OCI-LY3 (cell line): Measurements from ENCODE around the gene SSTR1.

Experiments
- H2AFZ ChIP-seq: fragments of 200-600, 300-600 bp; shearing (Covaris generic); 2 replicates; pipeline ENCODE4 v1.6.0; 2014; ENCODE audit warnings: antibody characterized with exemption, low read depth, low read length
- H3K27ac ChIP-seq: fragments of 200-600, 300-600 bp; sonication (generic); 2 replicates; pipeline ENCODE4 v1.5.1; 2014; ENCODE audit warnings: mild to moderate bottlenecking, low read length, moderate library complexity, mixed read lengths
- H3K27me3 ChIP-seq: fragments of 200-600, 300-600 bp; sonication (generic); 2 replicates; pipeline ENCODE4 v1.6.1; 2014; ENCODE audit warnings: low read depth, low read length, mixed read lengths
- H3K36me3 ChIP-seq: fragments of 200-600, 300-600 bp; sonication (generic); replicated peaks from 2 replicates; pipeline ENCODE3; 2014; ENCODE audit warnings: low read depth, low read length, mixed read lengths
- H3K4me1 ChIP-seq: fragments of 300-600, 200-600 bp; sonication (generic); 2 replicates; pipeline ENCODE4 v1.6.1; 2014; ENCODE audit warnings: low read length, mixed read lengths
- H3K4me2 ChIP-seq: fragments of 200-600, 300-600 bp; sonication (generic); 2 replicates; pipeline ENCODE4 v1.6.1; 2014; ENCODE audit warnings: low read length, mixed read lengths
- H3K4me3 ChIP-seq: fragments of 300-600, 200-600 bp; sonication (generic); 2 replicates; pipeline ENCODE4 v1.5.1; 2014; ENCODE audit warnings: antibody characterized with exemption, mild to moderate bottlenecking, low read length, moderate library complexity
- H3K79me2 ChIP-seq: fragments of 300-600, 200-600 bp; shearing (Covaris generic); 2 replicates; pipeline ENCODE4 v1.6.1; 2014; ENCODE audit warnings: mild to moderate bottlenecking, low read length, mixed read lengths
- H3K9ac ChIP-seq: fragments of 300-600, 200-600 bp; shearing (Covaris generic); 2 replicates; pipeline ENCODE4 v1.6.0; 2014; ENCODE audit warnings: mild to moderate bottlenecking, low read length, moderate library complexity
- H3K9me3 ChIP-seq: fragments of 200-600, 300-600 bp; shearing (Covaris generic); 2 replicates; pipeline ENCODE4 v1.6.1; 2014; ENCODE audit warnings: low read length, mixed read lengths; ENCODE audit not compliant: insufficient read depth
- H4K20me1 ChIP-seq: fragments of 200-600, 300-600 bp; sonication (generic); 2 replicates; pipeline ENCODE4 v1.6.1; 2016; ENCODE audit warnings: low read length, mixed read lengths; ENCODE audit not compliant: insufficient read depth
- CTCF ChIP-seq: fragments of 200-600, 300-600 bp; sonication (generic); IDR thresholded peaks from 2 replicates; pipeline ENCODE4 v1.5.1; 2014; ENCODE audit warnings: antibody characterized with exemption, low read length, low read depth
- EZH2phosphoT487 ChIP-seq: fragments of 200-600 bp; shearing (Covaris generic); IDR thresholded peaks from 2 replicates; pipeline ENCODE4 v1.6.1; 2018; ENCODE audit warnings: antibody characterized with exemption, mixed run types, low read depth

The SSTR1 gene

GRCh38 chr14:38226366-38226765, 18.7 kb downstream of the SSTR1 start:
- Histone ChIP-seq H4K20me1 (no peaks in the 10 kb centered on the region), H3K36me3 (no peaks in the 10 kb centered on the region), H3K9me3 (no peaks in the 10 kb centered on the region), H3K9ac (no peak overlapping the region), H3K4me3 (no peak overlapping the region), H3K4me1 (no peaks in the 10 kb centered on the region), H2AFZ (no peak overlapping the region), H3K27ac (no peak overlapping the region), H3K79me2 (no peaks in the 10 kb centered on the region), H3K4me2 (no peak overlapping the region), H3K27me3 (no peaks in the 10 kb centered on the region)
- TF ChIP-seq CTCF, result no peak
- TF ChIP-seq EZH2phosphoT487, result no peak

- Histone ChIP-seq H3K79me2 (no peaks in the 10 kb centered on the region), H3K27me3 (no peaks in the 10 kb centered on the region), H4K20me1 (no peaks in the 10 kb centered on the region), H3K9me3 (no peaks in the 10 kb centered on the region), H3K9ac (no peak overlapping the region), H2AFZ (no peak overlapping the region), H3K4me3 (no peak overlapping the region), H3K36me3 (no peaks in the 10 kb centered on the region), H3K4me2 (no peak overlapping the region), H3K27ac (no peak overlapping the region), H3K4me1 (no peaks in the 10 kb centered on the region)
- no peak for TF ChIP-seq CTCF
Measured at GRCh38 chr14:38233218-38233617, 25.5 kb downstream of the SSTR1 start.

GRCh38 chr14:38238332-38238731, 30.6 kb downstream of the SSTR1 start:
- H3K79me2 ChIP-seq, result no peaks in the 10 kb centered on the region
- no peaks in the 10 kb centered on the region for H3K36me3 ChIP-seq
- H4K20me1 ChIP-seq, result no peaks in the 10 kb centered on the region
- no peaks in the 10 kb centered on the region for H3K4me1 ChIP-seq
- H3K9ac ChIP-seq, result no peak overlapping the region
- no peak overlapping the region for H3K4me2 ChIP-seq
- no peak overlapping the region for H3K27ac ChIP-seq
- no peaks in the 10 kb centered on the region for H3K27me3 ChIP-seq
- H3K9me3 ChIP-seq, result no peaks in the 10 kb centered on the region
- H3K4me3 ChIP-seq, result no peak overlapping the region
- TF ChIP-seq CTCF (no peak), EZH2phosphoT487 (no peak)
- H2AFZ ChIP-seq, result no peak overlapping the region

GRCh38 chr14:38238878-38239277, 31.2 kb downstream of the SSTR1 start:
- Histone ChIP-seq H3K79me2 (no peaks in the 10 kb centered on the region), H2AFZ (no peak overlapping the region), H3K27me3 (no peaks in the 10 kb centered on the region), H3K27ac (no peak overlapping the region), H3K4me1 (no peaks in the 10 kb centered on the region), H3K9me3 (no peaks in the 10 kb centered on the region), H3K4me2 (no peak overlapping the region), H3K9ac (no peak overlapping the region), H3K4me3 (no peak overlapping the region), H3K36me3 (no peaks in the 10 kb centered on the region), H4K20me1 (no peaks in the 10 kb centered on the region)
- TF ChIP-seq CTCF (no peak), EZH2phosphoT487 (no peak)
